Putamen (tissue), 1 donor: ENCODE data around the gene GP5.

Experiments
- DNase-seq: peaks from one replicate; pipeline ENCODE4 v3.0.0-alpha.2; 2016; ENCODE audit warnings: low spot score

GP5 gene, protein sequence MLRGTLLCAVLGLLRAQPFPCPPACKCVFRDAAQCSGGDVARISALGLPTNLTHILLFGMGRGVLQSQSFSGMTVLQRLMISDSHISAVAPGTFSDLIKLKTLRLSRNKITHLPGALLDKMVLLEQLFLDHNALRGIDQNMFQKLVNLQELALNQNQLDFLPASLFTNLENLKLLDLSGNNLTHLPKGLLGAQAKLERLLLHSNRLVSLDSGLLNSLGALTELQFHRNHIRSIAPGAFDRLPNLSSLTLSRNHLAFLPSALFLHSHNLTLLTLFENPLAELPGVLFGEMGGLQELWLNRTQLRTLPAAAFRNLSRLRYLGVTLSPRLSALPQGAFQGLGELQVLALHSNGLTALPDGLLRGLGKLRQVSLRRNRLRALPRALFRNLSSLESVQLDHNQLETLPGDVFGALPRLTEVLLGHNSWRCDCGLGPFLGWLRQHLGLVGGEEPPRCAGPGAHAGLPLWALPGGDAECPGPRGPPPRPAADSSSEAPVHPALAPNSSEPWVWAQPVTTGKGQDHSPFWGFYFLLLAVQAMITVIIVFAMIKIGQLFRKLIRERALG

DNA sequence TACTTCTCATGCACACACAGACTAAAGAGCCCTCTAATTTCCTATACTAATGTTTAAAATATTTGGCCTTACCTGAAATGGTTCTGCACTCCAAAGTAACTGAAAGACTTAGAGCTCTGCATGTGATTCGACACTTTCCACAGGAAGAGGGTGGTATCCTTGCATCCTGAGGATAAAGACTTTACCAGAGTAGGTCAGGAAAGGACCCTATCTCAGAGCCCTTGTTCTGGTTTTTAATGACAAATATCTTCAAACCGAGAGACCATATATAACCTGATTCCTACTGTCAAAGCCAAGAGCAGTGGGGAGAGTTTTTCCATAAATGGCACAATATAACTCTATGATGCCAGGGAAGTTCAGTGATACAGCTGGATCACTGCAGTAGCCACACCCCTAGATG is at the start of gene GP5:
Gene GP5, minus strand, starts transcription at position 101 of the 400 bp plus-strand sequence. CDS start 984 bp downstream, outside the sequence.
- DNase-seq = no peak

DNA sequence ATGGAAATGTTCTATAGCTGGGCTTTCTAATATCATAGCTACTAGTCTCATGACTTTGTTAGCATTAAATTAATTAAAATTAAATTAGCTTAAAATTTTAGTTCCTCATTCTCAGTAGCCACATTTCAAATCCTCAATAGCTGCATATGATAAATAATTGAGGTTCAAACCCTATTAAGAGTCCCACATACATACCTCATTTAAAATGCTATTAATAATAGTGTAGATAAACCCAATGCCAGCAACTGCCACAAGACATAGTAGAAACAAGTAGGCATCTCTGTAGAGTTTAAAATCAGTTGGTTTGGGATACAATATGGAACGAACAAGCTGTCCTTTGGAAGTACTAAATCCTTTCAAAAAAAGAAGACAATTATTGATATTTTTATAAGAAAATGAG is 48.6 kb upstream of the GP5 start:
- no peak for DNase-seq

DNA sequence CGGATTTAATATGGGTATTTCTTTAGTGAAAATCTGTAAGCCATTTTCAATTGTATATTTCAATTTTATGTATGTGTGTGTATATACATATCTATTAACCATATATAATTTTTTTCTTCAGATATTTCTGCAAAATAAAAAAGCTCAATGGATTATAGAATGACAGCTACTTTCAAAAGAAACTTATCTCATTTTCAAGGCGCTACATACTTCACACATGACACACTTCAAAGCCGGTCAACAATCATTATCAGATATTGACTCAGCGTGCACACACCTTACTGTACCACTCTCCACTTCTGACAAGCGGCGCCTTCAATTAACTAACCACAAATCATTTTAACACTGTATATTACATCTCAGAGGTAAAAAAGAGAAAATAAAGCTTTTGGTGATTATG is 48.1 kb upstream of the GP5 start:
- no peak for DNase-seq

DNA sequence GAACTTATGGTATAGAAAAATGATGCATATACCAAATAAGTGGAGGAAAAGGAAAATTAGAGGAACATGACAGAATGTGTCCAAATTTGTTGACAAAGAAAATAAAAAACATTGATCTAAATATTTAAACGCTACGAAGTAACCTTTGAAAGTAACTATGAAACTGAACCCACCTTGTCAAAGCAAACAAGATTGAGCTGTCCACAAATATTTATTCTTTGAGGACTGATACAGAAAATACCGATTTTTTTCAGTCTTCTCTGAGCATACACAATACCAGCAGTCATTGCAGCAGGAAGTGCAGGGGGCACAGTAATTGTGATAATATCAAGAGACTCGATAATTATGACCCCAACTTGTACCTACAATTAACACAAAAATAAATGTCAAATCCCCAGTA is 47.7 kb upstream of the GP5 start:
- no peak for DNase-seq

DNA sequence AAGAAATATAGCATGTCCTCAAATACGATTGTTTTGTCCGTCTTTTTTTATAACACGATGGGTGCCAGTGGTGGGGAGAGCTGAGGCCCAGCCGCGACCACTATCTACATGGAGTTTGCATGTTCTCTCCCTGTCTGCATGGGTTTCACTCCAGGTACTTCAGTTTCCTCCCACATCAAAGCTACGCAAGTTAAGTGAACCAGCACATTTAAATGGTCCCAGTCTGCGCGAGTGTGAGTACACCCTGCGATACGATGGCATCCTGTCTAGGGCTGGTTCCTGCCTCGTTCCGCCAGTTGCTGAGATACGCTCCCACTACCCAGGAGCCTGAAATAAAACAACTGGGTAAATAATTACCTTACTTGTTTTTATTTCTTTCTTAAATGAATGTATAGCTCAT is 47.1 kb upstream of the GP5 start:
- DNase-seq = no peak

DNA sequence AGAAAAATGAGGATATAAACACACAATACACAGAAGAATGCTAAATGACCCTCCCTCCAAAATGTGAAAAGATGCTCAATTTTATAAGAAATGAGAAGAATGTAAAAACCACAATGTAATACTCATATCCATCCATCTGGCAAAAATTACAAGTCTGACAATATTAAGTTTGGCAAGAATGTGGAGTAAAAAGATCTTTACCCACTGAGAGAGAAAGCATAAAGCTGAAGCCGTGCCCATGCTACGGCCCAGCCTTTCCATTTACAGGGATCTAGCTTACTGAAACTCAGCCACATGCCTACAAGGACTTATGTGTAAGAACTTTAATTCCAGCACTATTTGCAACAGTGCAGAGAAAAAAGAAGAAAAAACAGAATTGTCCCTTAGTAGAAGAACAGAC is 44.8 kb upstream of the GP5 start:
- no peak for DNase-seq

DNA sequence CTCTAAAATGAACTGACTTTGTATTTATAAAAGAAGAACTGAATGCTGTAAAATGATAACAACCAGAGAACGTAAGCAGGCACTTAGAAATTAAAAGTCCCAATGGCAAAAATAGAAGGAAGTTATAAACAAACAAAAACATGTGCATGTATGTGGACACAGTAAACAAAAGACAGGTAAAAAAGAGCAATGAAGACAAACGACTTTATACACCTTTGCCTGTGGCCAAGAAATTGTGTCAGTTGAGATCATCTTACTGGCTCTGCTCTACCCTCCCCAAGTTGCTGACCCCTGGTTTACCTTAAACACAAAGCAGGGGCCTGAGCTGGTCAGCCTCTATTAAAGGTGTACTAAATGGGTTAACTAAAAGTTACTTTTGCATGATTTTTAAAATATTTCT is 41.7 kb upstream of the GP5 start:
- DNase-seq = no peak

DNA sequence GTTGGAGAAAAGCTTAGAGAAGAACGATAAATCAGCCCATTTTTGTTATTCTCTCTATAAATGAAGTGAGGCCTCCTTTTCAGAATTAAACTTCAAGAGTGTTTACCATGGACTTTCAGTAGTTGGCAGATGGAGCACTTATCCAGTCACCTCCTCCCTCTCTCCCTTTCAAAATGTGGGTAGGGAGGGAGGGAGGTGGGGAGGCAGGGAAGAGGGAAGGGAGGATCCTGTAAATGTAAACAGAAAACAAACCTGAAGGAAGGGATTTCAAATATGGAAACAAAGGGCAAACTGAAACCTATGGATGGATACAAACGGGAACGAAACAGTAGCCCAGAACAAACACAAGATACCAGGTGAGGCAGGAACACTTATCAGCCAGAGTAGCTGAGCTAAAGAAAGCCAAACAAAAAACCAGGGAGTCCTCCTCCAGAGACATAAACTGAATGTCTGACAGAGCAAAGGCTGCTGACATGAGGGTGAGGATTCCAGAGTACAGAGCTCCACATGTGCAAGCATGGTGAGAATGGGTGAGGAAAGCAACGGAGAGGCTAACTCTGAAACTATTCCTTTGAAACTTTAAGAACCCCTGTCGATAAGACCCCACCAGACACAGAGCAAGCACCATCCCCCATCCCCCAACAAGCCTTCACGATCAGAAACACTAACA is 41.0 kb upstream of the GP5 start:
- DNase-seq = no peak

DNA sequence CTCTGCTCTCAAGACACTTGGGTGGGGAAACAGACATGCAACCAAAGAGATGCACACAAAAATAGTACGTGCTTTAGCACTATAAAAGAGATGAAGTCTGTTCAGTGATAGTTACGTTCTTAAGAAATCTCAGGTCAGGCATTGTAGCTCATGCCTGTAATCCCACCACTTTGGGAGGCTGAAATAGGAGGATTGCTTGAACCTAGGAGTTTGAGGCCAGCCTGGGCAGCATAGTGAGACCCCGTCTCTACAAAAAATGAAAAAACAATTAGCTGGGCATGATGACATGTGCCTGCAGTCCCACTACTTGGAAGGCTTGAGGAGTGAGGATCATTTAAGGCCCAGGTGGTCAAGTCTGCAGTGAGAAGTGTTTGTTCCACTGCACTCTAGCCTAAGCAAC is 35.4 kb upstream of the GP5 start:
- no peak for DNase-seq

DNA sequence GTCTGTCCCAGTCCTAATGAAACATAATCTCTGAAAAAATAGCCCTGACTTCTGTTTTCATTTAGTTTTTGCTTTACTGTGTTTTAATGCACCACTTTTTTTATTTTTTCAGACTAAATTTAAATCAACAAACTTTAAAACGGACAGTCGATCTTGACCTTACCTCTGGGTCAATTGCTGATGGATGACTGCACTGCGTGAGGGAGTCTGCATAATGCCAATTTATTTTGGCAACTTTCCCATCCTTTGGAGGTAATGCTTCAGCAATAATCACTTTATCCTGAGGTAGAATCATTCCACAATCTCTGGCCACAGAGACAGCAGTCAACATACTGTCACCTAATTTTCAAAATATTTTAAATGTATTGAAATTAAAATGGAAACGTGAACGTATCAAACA is 32.5 kb upstream of the GP5 start:
- DNase-seq = no peak

DNA sequence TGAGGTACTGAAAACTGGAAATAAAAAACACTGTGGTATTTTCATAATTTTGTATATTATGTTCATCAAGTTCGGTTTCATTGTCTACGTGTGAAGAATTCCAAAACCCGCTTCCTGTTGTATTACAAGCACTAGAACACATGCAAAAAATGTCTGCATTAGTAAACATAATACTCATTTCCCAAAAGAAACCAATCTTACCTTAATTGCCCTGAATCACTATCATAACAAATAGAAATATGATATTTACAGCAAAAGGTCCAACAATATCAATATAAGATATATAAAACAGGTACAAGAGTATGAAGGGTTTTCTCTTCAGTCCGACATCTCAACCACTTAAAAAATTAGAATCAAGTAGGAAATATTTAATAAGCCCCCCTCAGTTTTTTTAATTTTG is 26.3 kb upstream of the GP5 start:
- no peak for DNase-seq

DNA sequence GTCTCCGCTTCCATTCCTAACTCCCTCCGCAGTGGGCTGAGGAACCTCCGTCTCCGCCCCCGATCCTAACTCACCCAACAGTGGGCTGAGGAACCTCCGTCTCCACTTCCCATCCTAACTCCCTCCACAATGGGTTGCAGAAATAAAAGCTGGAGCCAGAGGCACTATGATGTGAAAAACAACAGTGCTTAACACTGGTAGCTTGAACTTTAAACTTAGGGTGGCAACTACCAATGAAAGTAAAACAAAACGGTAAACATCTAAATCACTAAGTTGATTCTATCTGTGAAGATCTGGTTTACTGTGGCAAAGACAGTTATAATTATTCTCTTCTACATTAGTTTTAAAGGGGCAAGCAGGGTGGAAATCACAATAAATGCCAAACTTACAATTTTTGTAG is 25.9 kb upstream of the GP5 start:
- no peak for DNase-seq

DNA sequence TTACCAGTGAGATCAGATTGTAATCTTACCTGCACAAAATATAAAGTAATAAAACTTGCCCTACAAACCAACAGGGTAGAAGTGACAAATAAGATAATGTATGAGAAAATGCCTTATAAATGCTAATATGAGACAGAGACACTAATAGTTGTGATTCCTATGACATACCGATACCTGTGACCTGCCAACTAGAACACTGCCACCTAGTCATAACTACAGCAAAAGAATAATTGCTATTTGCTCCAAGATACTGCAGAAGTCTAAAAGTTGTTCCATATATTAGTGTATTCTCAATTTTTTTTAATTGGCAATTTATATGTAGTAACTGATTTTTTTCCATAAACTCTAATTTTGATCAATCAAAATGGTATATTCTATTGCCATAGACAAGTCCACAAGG is 25.3 kb upstream of the GP5 start:
- DNase-seq = no peak

DNA sequence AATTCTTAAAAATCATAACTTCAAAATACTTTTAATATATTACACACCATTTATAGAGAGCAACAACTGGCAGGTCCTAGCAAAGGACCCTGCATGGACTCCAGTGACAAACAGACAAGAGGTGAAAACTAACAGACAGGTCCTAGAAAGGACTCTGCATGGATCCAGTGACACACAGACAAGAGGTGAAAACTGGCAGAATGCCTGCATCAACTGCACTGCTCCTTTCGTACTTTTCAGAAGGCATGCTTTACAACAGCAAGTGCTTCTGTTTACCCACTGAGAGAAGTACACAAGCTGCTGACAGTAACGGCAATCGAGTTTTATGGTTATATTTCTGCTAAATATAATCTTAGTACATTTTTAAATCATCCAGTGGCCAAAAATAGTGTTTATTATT is 24.3 kb upstream of the GP5 start:
- no peak for DNase-seq

DNA sequence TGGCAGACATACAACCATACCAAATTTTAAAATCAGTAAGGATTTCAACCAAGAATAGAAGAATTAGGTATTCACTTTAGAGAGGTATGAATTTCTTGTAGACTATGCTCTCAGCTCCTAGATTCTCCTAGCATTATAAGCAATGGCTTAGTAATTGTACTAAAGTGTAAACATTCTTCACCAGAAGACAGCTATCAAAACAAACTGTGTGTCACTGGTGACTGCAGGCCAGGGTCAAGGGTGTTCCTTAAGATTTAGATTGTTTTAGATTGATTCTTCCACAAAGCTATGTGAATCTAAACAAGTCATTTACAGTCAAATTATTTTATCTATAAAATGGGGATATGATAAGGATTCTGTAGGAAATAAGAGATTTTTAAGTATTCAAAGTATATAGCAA is 23.1 kb upstream of the GP5 start:
- no peak for DNase-seq

DNA sequence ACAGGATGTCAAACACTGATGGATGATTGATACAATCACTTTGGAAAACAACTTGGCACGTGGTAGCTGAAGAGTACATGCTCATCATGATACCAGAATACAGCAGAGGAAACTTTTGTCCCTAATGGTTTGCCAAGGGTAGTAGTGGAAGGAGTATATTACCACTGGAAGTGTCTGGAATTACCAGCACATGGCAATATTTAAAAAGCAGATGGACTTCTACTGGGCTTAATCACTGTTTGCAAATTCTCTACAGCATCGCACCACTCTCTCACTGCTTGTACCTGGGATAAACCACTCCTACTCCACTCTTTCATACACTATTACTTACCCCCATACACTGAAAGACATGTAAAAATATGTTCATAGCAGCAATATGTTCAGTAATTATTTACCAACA is 19.6 kb upstream of the GP5 start:
- DNase-seq = no peak

DNA sequence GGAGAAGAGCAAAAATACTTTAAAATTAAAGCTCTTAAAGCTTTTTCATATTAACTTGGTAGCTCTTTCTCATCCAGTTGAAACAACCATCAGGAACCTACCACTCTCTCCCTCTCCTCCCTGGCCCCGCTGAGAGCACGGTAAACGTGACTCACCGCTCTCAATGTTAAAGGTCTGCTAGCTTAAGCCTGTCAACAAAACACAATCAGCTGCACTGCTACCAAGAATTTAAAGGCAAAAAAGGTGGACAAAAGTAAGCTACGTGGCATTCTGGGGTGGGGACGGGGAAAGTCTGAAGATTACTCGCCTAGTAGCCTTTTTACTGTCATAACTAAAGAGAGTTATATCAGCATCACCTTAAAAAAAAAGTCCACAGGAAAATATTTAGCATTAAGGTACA is 8.4 kb upstream of the GP5 start:
- no peak for DNase-seq

DNA sequence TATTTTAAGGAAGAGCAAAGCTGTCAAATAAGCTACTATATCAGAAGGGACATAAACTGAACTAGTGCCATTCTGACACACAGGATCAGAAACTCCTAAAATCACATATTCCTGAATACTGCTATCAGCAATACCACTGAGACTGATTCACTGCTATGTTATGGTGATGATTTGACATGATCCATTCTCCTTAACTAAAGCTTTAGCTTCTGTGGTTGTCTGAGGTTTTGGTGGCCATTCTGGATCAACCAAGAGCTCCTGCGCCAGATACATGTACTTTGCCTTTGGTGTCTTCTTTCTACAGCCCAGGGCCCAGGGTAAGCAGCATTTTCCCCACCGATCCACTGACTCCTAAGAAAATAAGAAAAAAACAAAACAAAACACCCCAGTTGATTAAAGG is 6.7 kb upstream of the GP5 start:
- no peak for DNase-seq

DNA sequence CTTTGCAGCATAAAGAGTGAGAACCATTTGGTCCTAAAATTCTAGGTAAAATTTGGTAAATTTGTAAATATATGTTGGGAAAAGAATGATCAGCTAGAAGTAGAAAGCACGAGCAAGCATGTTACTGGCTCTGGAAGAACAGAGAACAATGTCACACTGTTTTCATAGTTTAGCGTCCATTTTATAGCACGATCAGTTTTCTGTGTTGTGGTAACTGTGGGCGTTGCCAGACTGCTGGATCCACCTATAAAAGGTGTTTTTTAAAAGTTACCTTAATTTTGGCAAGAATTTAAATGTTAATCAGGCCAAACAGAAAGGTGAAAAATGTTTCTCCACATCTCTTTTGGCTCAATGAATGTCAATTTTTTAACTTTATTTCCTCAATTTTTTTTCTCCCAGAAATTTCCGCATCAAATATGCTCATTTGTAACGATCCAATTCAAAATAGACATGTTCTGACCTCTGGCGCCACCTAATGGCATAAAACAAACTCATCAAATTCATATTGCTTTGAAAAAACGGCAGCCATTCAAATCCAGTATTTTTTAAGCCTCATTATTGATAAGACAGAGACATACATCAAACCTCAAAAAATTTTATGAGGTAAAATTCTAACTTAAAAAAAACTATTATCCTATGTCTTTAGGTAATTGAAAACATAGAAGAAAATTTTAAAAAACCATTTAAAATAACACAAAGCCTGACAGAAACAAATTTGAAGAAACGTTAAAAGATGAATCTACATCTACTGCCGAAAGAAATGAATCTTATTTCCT is 5.5 kb upstream of the GP5 start:
- DNase-seq = peak; percentile 61

DNA sequence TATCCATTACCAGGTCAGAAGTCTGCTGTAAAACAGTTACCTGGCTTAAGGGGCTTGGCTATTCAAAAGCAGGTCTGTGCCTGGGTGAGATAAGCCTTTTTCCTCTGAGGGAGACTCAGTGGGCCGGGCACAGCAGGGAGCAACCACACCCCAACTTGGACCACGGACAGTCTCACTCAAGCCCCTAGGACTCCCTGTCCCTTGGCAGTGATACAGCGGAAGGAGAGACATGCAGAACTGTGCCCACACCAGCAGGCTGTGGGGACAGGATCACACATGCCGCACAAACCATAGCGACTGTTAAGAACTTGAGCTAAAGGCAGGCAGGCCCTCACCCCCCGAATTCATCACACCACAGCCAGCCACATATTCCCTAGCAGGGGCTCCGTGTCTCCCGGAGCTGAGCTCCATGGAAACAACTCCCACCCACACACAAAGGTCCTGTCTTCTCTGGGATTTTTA is 2.8 kb upstream of the GP5 start:
- DNase-seq = peak; percentile 12

DNA sequence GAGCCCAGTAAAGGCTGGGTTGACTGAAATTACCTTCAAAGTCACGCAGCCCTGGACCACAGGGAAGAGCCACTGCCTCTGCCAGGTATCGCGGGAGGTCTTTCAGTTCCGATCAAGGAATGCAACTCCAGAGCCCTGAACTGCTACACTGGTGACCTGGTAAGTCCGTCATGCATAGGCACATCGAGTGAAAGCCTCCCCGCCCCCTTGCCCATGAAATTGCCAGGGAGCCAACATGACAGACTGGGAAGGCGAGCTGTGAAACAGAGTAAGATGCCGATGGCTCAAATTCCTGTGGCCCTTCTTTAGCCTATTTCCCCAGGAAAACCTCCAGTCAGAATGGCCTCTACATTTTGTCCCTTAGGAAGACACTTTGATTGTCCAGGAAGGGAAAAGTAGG is 2.3 kb upstream of the GP5 start:
- no peak for DNase-seq

DNA sequence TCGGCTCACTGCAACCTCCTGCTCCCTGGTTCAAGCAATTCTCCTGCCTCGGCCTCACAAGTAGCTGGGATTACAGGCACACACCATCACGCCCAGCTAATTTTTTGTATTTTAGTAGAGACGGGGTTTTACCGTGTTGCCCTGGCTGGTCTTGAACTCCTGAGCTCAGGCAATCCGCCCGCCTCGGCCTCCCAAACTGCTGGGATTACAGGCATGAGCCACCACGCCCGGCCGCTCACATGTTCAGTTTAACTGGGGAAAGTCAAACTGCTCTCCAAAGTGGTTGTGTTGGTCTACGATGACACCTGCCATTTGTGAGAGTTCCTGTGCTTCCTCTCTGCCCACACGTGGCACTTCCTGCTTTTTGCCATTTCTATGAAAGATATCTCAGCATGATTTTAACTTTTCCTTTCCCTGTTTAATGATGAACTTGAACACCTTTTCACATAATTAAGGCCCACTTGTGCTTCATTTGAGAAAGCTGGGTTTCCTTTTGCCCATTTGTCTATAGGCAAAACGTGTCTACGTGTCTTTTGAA is 877 bp upstream of the GP5 start:
- DNase-seq = no peak
